ENCODE measurements around the gene NTMT2.

Gene NTMT2

GRCh38 chr1:170210142-170210541 is 64.4 kb downstream of the NTMT2 start:
- DNase-seq (ENCODE audit: low read depth) = no peak

- no peak for DNase-seq (ENCODE audit: low read depth)
These were observed 67.8 kb downstream of the NTMT2 start for GRCh38 chr1:170213596-170213995.

- DNase-seq (ENCODE audit: low read depth) = no peak
These were observed 68.6 kb downstream of the NTMT2 start for GRCh38 chr1:170214117-170215032.

GRCh38 chr1:170215072-170215885 is 69.5 kb downstream of the NTMT2 start:
- DNase-seq (ENCODE audit: low read depth) = no peak

- no peak for DNase-seq (ENCODE audit: low read depth)
These were observed 71.9 kb downstream of the NTMT2 start for GRCh38 chr1:170217517-170218256.

- no peak for DNase-seq (ENCODE audit: low read depth)
These were observed 72.5 kb downstream of the NTMT2 start for GRCh38 chr1:170218257-170218650.

Data from stimulated activated CD8-positive, alpha-beta memory T cell treated with anti-CD3 and anti-CD28 coated beads, Interleukin-4, amount 100 ng/mL, for 24 hours (primary cell).